VCaP (cell line): ENCODE results near the gene TRAK2.

Experiments used
- H3K27ac ChIP-seq: fragments of 450-650 bp; 2 replicates; pipeline ENCODE4 v1.5.1; 2017
- TF ChIP-seq, protein P1 (sequence below): fragments of 450-650 bp; conservative IDR thresholded peaks from 2 replicates; pipeline ENCODE4 v1.5.1; 2017; ENCODE audit warnings: mild to moderate bottlenecking, moderate library complexity

Gene TRAK2

GRCh38 chr2:201482543-201482942 is 31.3 kb upstream of the TRAK2 start:
- no peak overlapping the region for H3K27ac ChIP-seq
- TF ChIP-seq, protein P1, sequence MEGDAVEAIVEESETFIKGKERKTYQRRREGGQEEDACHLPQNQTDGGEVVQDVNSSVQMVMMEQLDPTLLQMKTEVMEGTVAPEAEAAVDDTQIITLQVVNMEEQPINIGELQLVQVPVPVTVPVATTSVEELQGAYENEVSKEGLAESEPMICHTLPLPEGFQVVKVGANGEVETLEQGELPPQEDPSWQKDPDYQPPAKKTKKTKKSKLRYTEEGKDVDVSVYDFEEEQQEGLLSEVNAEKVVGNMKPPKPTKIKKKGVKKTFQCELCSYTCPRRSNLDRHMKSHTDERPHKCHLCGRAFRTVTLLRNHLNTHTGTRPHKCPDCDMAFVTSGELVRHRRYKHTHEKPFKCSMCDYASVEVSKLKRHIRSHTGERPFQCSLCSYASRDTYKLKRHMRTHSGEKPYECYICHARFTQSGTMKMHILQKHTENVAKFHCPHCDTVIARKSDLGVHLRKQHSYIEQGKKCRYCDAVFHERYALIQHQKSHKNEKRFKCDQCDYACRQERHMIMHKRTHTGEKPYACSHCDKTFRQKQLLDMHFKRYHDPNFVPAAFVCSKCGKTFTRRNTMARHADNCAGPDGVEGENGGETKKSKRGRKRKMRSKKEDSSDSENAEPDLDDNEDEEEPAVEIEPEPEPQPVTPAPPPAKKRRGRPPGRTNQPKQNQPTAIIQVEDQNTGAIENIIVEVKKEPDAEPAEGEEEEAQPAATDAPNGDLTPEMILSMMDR = no peak

- no peak overlapping the region for H3K27ac ChIP-seq
- TF ChIP-seq, protein P1 = no peak
Observed at GRCh38 chr2:201472411-201472810, 21.2 kb upstream of the TRAK2 start.

- H3K27ac ChIP-seq = no peak overlapping the region
- TF ChIP-seq, protein P1 = no peak
Observed at GRCh38 chr2:201471732-201472393, 20.6 kb upstream of the TRAK2 start.

- no peak overlapping the region for H3K27ac ChIP-seq
- TF ChIP-seq, protein P1 = no peak
Observed at GRCh38 chr2:201470821-201471731, 19.8 kb upstream of the TRAK2 start.

DNA sequence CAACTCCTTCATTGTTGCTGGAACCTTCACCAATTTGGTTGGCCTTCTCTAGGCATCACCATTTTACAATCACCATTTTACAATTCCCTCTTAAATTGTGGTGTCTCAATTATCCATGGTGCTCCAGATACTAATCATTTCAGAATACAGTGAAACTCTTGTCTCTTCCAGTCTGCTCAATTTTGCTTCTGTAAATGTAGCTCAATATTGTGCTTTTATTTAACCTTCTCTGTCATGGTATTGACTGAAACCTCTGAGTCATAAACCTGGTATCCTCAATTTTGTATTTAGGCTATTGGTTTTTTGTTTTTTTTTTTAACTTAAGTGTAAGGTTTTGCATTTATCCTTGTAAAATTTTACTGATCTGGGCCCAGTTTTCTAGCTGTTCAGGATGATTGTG is 16.4 kb upstream of the TRAK2 start:
- no peak overlapping the region for H3K27ac ChIP-seq
- TF ChIP-seq, protein P1 = no peak

DNA sequence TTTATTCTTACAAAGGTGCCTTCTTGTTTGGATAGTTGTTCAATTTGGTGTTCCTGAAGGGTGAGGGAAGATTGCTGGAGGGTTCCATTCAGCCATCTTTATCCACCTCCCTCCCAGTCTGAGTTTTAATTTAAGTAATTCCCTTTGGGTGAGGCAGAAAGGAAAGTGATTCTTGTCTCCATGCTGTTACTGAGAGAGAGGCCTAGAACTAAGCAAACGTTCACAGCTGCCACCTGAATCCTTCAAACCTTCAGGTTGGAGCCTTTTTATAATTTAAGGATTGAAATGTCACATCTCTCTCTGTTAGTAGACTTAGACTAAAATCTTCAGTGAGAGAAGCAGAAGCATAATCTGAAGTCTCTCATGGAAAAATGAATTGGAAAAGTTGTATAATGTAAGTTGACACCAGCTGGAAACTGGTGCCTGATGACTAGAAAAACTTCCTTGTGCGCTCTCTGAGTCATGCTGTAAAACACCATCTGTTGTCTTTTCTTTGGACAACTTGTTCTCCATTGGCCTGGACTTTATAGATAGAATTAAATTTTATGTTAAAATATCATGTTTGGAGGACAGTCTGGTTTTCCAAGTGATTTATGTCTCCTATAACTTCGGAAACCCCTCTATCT is 14.9 kb upstream of the TRAK2 start:
- no peak overlapping the region for H3K27ac ChIP-seq
- TF ChIP-seq, protein P1 = no peak

GRCh38 chr2:201465524-201465971 is 14.3 kb upstream of the TRAK2 start:
- no peak overlapping the region for H3K27ac ChIP-seq

More at GRCh38 chr2:201465524-201465971, 14.3 kb upstream of the TRAK2 start:
- TF ChIP-seq, protein P1 = no peak
